ENCODE data around the gene MME.

GRCh38 chr3:155078711-155079467 lies 1.2 kb upstream of the MME start:
- TF ChIP-seq CTCF (conservative IDR thresholded peaks at IDR 0.05; ENCODE audit: low read length): no peak
- no peak for TF ChIP-seq EZH2phosphoT487 (IDR thresholded peaks at IDR 0.05; ENCODE audit: borderline replicate concordance)
